Occipital lobe (tissue), 2 donors: Measurements from ENCODE around the gene PDE1C. TPM values are rescaled to one million over a fixed set of nuclear protein-coding genes. Genes with fewer than 3 reads are reported as not detected.

Experiments used
- DNase-seq: peaks from one replicate; lab custom pipeline; 2025; lab: John Stamatoyannopoulos, UW
- total RNA-seq: library from RNA; depleted of rRNA; stranded (reverse); fragments of >200 nt; gene quantifications from one replicate; pipeline ENCODE4 v1.2.3, GENCODE V29; 2014

Gene PDE1C
- total RNA-seq, 1 donor from 2014 or later, result 17.8 TPM

GRCh38 chr7:31720366-31720765 lies 349.8 kb downstream of the PDE1C start:
- no peak for DNase-seq

GRCh38 chr7:31716355-31716754 lies 353.9 kb downstream of the PDE1C start:
- no peak for DNase-seq

- no peak for DNase-seq
Measured at GRCh38 chr7:31710171-31710570, 360.0 kb downstream of the PDE1C start.

GRCh38 chr7:31707089-31707488 lies 363.1 kb downstream of the PDE1C start:
- no peak for DNase-seq

GRCh38 chr7:31705377-31705776 lies 364.8 kb downstream of the PDE1C start:
- no peak for DNase-seq

- no peak for DNase-seq
Measured at GRCh38 chr7:31702354-31702753, 367.9 kb downstream of the PDE1C start.
